Peyer's patch (tissue), 4 donors: ENCODE measurements around the gene EGR1. TPM values are rescaled to one million over a fixed set of nuclear protein-coding genes. Genes with fewer than 3 reads are reported as not detected.
"Not testable (repeated sequence)": the region's sequence is repeated elsewhere in the genome, so short reads cannot be mapped to it uniquely, and the experiment has no call there.

Experiments used
- DNase-seq, 3 donors: peaks; one replicate each; pipeline ENCODE4 v3.0.0-alpha.2; 2017 to 2019
- H3K27ac ChIP-seq, 4 donors: fragments of 200-600 bp; sonication (generic); one replicate each; pipeline ENCODE4 v1.5.1; 2016 to 2019
- H3K27me3 ChIP-seq, 2 donors: fragments of 200-600 bp; sonication (generic); one replicate each; pipeline ENCODE4 v1.5.1; 2019
- H3K36me3 ChIP-seq, 3 donors: fragments of 200-600 bp; sonication (generic); one replicate each; pipeline ENCODE4 v1.5.1; 2016 to 2019
- H3K4me1 ChIP-seq, 4 donors: fragments of 200-600 bp; sonication (generic); one replicate each; pipeline ENCODE4 v1.5.1; 2016 to 2019
- H3K4me3 ChIP-seq, 4 donors: fragments of 200-600 bp; sonication (generic); 1 replicate in 3 of 4; 2 replicates in 1 of 4; pipeline ENCODE4 v1.5.1; 2016 to 2019; ENCODE audit warnings: mild to moderate bottlenecking in 1 of 4
- H3K9me3 ChIP-seq, 4 donors: fragments of 200-600 bp; sonication (generic); one replicate each; pipeline ENCODE4 v1.5.1; 2016 to 2019; ENCODE audit warnings: mild to moderate bottlenecking in 1 of 4
- POLR2A ChIP-seq, 2 donors: fragments of 450-650 bp; IDR thresholded peaks; one replicate each; pipeline ENCODE4 v1.5.1; 2017; ENCODE audit warnings: antibody characterized with exemption in 2 of 2, mild to moderate bottlenecking in 2 of 2, moderate library complexity in 2 of 2
- total RNA-seq, 4 donors: library from RNA; depleted of rRNA; stranded (reverse); fragments of >200 nt; gene quantifications; one replicate each; pipeline ENCODE4 v1.1.0, GENCODE V29; 2016
- TF ChIP-seq, protein P1 (sequence below), 6 experiments: fragments of 450-650 bp in 4 of 6; fragments of 200-600 bp in 2 of 6; sonication (generic) in 1 of 6; IDR thresholded peaks; one replicate each; pipeline ENCODE4 v1.5.1; 2017 to 2019; ENCODE audit warnings: antibody characterized with exemption in 6 of 6, mild to moderate bottlenecking in 3 of 6, moderate library complexity in 1 of 6

EGR1 gene
- total RNA-seq, 4 donors from 2014 or later, result 5.3 to 109 (median 11.4) TPM

DNA sequence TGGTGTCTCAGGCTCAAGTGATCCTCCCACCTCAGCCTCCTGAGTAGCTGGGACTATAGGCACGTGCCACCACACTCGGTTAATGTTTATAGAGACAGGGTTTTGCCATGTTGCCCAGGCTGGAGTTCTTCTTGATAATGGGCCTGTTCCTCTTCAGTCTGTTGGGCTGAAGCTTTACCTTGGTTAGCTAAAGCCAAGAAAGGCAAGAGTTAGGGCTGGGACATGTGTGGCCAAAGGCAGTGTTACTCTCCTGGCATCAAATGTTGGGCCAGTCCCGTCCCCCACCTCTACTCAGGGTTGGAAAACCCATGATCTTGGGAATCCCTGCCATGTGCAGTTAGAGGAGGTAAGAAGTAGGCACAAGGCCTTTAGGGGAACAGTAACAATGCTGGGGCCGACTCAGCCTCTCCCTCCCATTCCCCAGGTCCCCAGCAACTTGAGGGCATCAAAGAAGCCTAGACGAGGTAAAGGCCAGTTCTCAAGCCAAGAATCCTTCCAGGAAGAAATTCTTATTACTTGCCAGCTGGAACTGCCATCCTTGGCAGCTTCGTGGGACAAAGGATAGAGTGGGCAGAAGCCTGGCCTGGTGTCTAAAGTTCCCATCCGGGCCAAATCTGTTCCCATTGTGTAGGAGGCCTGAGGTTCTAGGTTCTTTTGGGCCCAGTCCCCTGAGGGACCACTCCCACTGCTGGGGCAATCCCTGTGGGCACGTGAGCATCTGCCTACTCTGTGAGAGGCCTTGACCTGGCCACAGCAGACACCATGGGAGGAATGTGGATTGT is 4.5 kb downstream of the EGR1 start:
- no peak for DNase-seq
- Histone ChIP-seq H3K9me3 (no peaks in the 10 kb centered on the region), H3K4me1 (peaks cover 0 to 27% (median 5%) of the 10 kb centered on the region in 4 donors), H3K27ac (no peak overlapping the region), H3K27me3 (no peaks in the 10 kb centered on the region), H3K36me3 (no peaks in the 10 kb centered on the region), H3K4me3 (no peak overlapping the region)
- TF ChIP-seq, protein P1, sequence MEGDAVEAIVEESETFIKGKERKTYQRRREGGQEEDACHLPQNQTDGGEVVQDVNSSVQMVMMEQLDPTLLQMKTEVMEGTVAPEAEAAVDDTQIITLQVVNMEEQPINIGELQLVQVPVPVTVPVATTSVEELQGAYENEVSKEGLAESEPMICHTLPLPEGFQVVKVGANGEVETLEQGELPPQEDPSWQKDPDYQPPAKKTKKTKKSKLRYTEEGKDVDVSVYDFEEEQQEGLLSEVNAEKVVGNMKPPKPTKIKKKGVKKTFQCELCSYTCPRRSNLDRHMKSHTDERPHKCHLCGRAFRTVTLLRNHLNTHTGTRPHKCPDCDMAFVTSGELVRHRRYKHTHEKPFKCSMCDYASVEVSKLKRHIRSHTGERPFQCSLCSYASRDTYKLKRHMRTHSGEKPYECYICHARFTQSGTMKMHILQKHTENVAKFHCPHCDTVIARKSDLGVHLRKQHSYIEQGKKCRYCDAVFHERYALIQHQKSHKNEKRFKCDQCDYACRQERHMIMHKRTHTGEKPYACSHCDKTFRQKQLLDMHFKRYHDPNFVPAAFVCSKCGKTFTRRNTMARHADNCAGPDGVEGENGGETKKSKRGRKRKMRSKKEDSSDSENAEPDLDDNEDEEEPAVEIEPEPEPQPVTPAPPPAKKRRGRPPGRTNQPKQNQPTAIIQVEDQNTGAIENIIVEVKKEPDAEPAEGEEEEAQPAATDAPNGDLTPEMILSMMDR (IDR thresholded peaks at IDR 0.05), result no peak
- no peak for TF ChIP-seq POLR2A (IDR thresholded peaks at IDR 0.05)

DNA sequence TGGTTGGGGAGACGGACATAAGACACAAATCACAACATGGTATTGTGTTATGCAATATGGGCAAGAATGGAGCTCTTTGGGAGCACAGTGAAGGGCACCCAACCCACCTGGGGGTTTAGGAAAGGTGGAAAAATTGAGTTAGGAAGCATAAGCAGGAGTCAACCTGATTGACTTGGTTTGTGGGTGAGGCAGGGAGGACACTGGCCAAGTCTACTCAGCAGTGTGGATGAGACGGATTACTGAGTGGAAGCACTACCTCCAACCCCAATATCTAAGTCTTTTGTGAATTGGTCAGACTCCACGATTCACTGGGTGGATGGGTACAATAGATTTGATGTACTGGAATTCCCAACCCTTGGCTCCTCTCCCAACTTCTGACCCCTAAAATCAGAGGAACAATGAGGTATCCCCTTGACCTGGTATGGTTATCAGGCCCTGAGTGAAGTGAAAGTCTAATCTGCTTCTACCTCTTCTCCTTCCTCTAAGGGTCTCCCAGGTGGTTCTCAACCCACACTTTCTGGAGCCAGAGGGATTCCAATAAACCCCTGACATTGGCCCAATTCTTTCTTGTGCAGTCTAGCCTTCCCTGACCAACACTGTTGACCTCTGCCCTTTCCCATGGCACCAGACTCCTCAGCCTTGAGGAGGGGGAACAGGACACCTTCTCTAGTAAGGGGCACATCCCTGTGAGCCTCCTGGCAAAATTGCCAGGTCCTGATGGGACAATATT is 5.2 kb downstream of the EGR1 start:
- no peak for DNase-seq

DNA sequence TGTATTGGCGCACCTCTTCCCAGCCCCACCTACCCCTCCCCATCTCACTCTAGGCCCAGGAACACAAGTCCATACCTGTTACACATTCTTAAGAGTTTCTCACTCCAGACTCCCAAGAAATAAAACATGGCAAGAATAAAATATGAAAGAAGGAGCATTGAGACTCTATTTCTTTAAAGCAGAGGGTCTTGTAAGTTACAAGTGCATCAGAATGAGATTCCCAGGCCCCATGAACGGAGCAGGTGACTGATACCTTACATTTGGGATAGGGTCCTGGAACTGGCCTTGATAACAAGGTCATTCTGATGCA is 5.7 kb downstream of the EGR1 start:
- DNase-seq, result no peak
- H3K27ac ChIP-seq, result no peak overlapping the region
- H3K4me1 ChIP-seq, result peaks cover 0 to 24% (median 4%) of the 10 kb centered on the region in 4 donors
- TF ChIP-seq, protein P1 (IDR thresholded peaks at IDR 0.05), result no peak
- no peak for TF ChIP-seq POLR2A (IDR thresholded peaks at IDR 0.05)
- H3K4me3 ChIP-seq, result no peak overlapping the region
- no peaks in the 10 kb centered on the region for H3K9me3 ChIP-seq
- H3K27me3 ChIP-seq, result no peaks in the 10 kb centered on the region
- H3K36me3 ChIP-seq, result no peaks in the 10 kb centered on the region

More for the DNA sequence above, 5.2 kb downstream of the EGR1 start:
- Histone ChIP-seq H3K4me1 (peaks cover 0 to 27% (median 5%) of the 10 kb centered on the region in 4 donors), H3K36me3 (no peaks in the 10 kb centered on the region), H3K4me3 (no peak overlapping the region), H3K27ac (no peak overlapping the region), H3K27me3 (no peaks in the 10 kb centered on the region), H3K9me3 (no peaks in the 10 kb centered on the region)
- no peak for TF ChIP-seq POLR2A (IDR thresholded peaks at IDR 0.05)
- TF ChIP-seq, protein P1 (IDR thresholded peaks at IDR 0.05), result no peak

DNA sequence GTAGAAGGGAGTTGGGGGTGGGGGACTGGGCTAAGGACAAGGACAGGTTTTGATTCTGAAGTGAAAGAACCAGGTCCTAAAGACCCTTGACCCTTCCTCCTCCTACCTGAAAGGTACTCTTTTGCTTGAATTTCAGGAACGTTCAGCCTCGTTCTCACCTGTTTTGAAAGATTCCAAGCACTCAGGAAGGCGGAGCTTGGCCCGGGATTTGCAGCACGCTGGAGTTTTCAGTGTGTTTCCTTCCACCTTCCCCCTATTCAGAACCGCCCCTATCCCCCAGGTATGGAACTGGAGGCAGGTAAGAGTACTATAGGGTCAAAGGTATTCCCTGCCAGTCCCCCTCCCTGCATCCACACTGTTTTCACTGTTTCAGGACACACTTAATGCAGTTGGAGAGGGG is 7.1 kb downstream of the EGR1 start:
- Histone ChIP-seq H3K27me3 (no peaks in the 10 kb centered on the region), H3K27ac (no peak overlapping the region), H3K4me1 (peaks cover 0 to 11% (median 0%) of the 10 kb centered on the region in 4 donors), H3K36me3 (no peaks in the 10 kb centered on the region), H3K4me3 (no peak overlapping the region), H3K9me3 (no peaks in the 10 kb centered on the region)
- no peak for TF ChIP-seq POLR2A (IDR thresholded peaks at IDR 0.05)
- TF ChIP-seq, protein P1 (IDR thresholded peaks at IDR 0.05), result no peak
- DNase-seq, result no peak

DNA sequence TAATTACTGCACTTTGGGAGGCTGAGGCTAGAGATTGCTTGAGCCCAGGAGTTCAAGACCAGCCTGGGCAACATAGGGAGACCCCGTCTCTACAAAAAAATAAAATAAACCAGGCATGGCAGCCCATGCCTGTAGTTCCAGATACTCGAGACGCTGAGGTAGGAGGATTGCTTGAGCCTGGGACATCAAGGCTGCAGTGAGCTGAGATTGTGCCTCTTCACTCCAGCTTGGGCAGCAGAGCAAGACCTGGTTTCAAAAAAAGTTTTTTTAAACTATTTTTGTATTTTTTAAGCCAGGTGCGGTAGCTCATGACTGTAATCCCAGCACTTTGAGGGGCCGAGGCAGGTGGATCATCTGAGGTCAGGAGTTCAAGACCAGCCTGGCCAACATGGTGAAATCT is 7.9 kb downstream of the EGR1 start:
- H3K4me1 ChIP-seq, H3K27ac ChIP-seq, DNase-seq, H3K4me3 ChIP-seq, H3K9me3 ChIP-seq, H3K36me3 ChIP-seq, H3K27me3 ChIP-seq: not testable (repeated sequence)

DNA sequence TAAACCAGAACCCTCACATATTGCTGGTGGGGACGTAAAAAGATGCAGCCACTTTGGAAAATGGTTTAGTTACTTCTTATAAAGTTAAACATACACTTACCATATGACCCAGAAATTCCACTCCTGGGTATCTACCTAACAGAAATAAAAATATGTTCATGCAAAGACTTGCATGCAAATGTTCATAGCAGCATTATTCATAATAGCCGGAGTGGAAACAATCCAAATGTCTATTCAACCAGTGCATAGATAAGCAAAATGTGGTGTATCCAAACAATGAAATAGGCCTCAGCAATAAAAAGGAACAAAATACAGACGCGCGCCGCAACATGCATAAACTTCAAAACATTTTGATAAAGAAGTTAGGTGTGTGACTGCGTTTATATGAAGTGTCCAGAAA is 11.6 kb downstream of the EGR1 start:
- TF ChIP-seq POLR2A (IDR thresholded peaks at IDR 0.05), result no peak
- TF ChIP-seq, protein P1 (IDR thresholded peaks at IDR 0.05), result no peak

More for the DNA sequence above, 11.6 kb downstream of the EGR1 start:
- H3K4me3 ChIP-seq, result no peak overlapping the region
- no peaks in the 10 kb centered on the region for H3K36me3 ChIP-seq
- H3K4me1 ChIP-seq, result no peaks in the 10 kb centered on the region
- no peaks in the 10 kb centered on the region for H3K27me3 ChIP-seq
- H3K27ac ChIP-seq, result no peak overlapping the region
- no peaks in the 10 kb centered on the region for H3K9me3 ChIP-seq
- DNase-seq, result no peak
